HG03439 (cell line): Measurements from ENCODE around the gene TSC1.
A peak's percentile ranks its signal among the peaks of the same experiment; 100 is the strongest.
"Not testable (repeated sequence)": the region's sequence is repeated elsewhere in the genome, so short reads cannot be mapped to it uniquely, and the experiment has no call there.

Experiments used
- ATAC-seq: cut with Tn5 transposase; IDR thresholded peaks from one replicate; pipeline ENCODE4 v1.9.1; 2021; ENCODE audit warnings: mild to moderate bottlenecking, moderate library complexity; ENCODE audit not compliant: unreplicated experiment

Gene TSC1

DNA sequence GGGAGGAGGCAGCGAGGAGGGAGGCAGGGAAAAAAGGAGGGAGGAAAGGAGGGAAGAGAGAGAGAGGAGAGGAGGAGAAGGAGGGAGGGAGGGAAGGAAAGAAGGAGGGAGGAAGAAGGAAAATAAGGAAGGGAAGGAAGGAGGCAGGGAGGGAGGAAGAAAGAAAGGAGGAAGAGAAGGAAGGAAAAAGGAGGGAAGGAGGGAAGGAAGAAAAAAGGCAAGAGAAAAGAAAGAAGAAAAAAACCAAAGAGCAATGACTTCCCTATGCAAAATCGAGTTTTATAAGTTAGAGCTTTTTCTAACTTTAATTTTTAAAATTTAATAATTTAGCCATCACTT lies 33.7 kb upstream of the TSC1 start:
- no peak for ATAC-seq

DNA sequence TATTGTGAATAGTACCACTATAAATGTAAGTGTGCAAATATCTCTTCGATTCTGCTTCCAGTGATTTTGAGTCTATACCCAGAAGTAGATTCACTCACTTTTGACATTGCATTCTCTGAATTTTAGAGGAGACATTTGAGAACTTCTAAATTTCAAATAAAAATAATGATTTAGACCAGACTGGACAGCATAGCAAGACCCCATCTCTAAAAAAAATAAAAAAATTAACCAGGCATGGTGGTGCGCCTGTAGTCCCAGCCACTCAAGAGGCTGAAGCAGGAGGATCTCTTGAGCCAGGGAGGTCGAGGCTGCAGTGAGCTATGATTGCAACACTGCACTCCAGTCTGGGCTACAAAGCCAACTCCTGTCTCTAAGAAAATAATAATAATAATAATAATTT lies 32.2 kb upstream of the TSC1 start:
- no peak for ATAC-seq

DNA sequence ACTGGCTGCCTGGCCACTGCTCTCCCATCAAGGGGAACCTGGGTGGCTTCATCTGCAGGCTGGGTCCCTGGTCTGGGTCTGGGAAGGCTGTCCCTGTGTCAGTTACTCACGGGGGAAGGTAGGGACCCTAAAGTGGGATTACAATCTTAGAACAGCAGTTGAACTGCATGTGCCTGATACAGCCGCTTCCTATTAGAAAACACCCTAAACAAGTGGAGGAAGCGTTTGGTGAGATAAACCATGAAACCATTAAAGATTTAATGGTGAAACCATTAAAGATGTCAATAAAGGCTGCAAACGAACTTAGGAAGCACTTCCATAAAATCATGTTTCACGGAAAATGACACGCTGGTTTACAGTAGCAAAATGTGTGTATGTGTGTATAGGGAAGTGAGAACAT lies 31.5 kb upstream of the TSC1 start:
- no peak for ATAC-seq

DNA sequence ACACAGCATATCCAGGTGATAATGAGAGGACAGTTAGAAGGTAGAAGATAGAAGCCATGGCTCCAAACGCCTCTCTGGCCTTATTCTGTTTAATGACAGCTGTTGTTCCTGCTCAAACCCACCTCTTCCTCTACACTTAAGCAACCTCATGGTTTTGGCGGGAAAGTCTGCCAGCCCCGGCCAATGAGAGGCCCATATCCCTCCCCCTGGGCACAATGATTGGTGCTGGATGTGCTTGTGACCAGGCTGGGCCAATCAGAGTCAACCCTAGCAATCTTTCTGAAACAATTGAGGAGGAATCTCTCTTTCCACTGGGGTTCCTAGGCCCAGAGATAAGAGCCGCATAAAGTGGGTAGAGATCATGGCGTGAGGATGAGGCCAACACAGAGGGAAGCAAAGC lies 29.3 kb upstream of the TSC1 start:
- no peak for ATAC-seq

DNA sequence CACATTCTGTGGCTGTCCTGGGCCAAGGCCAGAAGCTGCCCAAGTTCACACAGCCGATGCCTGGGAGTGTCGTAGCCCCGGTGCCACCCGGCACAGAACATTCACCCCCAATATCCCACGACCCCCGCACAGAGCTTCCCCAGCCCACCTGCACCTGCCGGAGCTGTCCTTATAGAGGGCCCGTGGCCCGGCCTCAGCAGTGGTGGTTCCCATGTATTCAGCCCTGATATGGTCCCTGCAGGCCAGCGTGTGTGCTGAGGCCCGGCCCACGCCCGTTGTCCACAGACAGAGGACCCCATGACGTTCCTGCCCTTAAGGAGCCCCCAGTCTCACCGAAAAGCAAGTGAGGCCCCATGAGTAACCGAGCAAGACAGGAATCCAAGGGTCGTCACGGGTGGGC lies 28.8 kb upstream of the TSC1 start:
- no peak for ATAC-seq

DNA sequence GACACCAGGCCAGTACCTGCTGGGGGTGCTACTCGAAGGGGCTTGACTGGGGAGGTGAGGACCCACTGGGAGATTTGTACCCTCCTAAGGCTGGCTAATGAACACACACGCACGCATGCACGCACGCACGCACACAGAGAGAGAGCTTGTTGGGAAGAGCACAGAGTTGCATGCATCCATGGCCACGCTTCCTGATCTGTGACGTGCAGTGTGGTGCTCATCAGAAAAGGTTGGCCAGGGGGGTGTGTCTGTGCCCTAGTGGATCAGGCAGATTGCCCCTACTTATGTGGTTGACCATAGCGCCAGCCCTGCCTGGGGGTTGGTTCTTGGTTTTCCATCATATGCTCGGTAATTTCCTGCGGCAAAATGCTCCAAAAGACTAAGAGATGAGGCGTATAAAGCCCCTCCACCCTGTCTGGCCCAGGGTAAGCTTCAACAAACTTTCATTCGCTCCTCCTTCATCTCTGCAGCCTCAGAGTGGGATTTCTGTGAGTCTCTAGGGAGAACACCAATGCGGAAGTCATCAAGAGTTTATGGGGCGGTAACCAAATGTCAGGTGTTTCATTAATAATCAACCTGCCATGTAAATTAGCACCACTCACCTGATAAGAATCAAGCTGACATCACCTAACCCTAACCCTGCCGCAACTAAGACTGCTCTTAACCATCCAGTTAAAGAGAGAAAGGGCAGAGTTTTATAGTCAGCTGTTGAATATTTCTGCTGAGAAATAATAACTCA lies 26.1 kb upstream of the TSC1 start:
- no peak for ATAC-seq

DNA sequence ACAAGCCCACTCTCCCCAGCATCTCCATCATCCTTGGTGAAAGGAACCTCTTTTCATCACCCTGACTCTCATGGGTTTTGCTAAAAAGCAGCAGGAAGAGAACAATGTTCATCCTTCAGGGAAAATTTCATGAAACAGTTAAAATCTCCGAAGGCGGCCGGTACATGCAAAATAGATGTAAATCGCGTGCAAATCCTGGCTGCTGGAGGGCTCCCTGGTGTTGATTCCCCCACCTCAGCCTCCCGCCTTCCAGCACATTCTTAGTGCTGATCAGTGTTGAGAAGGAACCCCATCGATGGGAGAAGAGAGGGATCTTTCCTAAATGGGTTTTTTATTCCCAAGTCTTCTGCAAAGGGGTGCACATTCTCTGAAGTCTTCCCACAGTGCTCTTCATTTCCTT lies 25.4 kb upstream of the TSC1 start:
- no peak for ATAC-seq

DNA sequence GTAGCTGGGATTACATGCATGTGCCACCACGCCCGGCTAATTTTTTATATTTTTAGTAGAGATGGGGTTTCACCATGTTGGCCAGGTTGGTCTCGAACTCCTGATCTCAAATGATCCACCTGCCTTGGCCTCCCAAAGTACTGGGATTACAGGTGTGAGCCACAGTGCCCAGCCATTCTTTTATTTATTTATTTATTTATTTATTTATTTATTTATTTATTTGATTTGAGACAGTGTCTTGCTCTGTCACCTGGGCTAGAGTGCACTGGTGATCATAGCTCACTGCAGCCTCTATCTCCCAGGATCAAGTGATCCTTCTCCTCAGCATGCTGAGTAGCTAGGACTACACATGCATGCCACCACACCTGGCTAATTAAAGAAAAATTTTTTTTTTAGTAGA lies 23.5 kb upstream of the TSC1 start:
- not testable (repeated sequence) for ATAC-seq

DNA sequence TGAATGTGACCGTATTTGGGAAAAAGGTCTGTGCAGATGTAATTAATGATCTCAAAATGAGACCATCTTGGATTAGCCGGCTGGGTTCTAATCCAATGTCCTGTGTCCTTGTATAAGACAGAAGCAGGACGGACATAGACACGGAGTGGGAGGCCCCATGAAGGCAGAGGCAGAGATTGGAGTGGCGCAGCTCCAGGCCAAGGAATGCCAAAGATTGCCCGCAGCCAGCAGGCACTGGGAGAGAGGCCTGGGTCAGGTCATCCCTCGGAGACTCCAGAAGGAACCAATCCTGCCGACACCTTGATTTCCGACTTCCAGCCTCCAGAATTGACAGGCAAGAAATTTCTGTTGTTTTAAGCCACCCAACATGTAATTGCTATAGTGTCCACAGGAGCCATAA lies 21.1 kb upstream of the TSC1 start:
- ATAC-seq: no peak

DNA sequence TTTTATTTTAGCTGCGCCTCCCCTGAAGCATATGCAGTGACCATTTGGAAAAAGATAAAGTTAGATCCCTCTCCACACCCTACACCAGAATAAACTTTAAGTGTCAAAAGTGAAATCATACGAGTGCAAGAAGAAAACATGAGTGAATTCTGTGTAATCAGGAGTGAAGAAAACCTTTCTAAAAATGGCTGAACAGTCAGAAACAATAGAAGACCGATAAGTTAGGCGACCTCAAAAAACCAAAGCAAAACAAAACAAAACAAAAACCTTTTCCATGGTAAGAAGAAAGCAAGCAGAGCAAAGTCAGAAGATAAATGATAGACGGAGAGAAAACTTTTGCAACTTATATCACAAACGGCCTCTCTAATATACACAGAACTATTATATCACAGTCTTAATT lies 16.6 kb upstream of the TSC1 start:
- no peak for ATAC-seq

DNA sequence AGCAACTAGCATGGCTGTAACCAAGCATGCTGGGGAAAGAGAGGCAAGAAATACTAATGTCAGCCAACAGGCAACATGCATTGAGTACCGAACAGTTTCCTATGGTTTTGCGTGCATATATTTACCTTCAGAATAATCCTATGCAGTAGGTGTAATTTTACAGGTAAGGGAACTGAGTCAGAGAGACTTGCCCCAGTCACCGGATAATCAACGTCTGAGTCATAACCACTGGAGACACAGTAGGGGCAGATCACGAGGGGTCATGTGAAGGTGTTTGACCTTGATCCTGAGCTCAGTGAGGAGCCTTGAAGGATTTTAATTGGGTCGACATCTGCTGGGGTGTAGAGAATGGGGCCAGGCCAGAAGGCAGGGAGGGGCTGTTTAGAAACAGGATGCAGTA lies 13.4 kb upstream of the TSC1 start:
- ATAC-seq: no peak

DNA sequence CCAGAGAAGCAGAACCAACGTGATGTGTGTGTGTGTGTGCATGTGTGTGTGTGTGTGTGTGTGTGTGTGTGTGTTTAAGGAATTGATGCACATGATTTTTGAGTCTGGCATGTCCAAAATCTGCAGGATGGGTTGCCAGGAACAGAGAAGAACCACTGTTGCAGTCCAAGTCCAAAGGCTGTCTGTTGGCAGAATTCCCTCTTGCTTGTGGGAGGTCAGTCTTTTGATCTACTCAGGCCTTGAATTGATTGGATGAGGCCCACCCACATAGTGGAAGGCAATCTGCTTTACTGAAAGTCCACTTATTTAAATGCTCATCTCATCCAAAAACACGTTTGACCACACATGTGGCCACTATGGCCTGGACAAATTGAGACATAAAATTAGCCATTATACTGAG lies 11.4 kb upstream of the TSC1 start:
- ATAC-seq: no peak

DNA sequence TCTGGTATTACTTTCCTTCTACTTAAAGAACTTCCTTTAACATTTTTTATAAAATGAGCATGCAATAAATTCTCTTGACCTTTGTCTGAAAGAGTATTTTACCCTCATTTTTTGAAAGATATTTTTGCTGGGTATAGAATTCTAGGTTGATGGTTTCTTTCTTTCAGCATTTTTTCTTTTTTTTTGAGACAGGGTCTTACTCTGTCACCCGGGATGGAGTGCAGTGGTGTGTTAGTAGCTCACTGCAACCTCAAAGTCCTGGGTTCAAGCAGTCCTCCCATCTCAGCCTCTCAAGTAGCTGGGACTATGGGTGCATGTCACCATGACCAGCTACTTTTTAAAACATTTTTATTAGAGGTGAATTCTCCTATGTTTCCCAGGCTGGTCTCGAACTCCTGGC lies 10.7 kb upstream of the TSC1 start:
- ATAC-seq: no peak

DNA sequence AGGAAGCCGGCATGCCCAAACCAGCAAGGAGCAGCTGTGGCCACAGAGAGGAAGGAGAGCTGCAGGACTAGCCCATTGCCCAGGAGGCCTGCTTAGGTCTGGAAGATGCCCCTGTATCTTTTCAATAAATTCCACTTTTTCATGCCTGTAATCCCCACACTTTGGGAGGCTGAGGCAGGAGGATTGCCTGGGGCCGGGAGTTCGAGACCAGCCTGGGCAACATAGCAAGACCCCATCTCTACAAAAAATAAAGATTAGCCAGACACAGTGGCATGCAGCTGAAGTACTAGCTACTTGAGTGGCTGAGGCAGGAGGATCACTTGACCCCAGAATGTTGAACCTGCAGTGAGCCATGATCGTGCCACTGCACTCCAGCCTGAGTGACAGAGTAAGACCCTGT lies 5.3 kb upstream of the TSC1 start:
- no peak for ATAC-seq

DNA sequence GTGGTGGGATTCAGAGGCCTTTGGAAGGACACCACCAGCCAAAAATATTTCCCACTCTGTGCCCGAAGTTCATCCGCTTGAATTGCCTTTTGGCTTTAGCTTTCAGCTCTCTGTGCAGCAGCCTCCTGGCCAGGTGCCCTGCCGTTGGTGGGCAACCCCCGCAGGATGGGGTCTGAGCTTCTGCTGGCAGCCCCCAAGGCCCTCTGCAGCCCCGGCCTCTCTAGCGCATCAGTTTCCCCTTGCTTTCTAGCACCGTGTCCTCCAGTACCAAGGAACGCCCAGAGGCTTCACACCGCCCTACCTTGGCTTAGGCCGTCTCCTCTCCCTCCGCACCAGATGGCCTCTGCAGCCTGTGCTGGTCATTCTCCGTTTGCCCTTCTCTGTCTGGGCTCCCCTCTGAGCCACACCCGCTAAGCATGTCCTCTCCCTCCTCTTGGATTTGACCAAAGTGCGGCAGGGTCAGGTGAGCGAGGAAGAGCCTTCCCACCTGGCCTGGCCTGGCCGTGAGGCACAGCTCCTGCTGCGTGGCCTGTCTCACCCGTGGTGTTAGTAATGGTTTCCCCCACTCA lies 4.2 kb upstream of the TSC1 start:
- ATAC-seq: no peak

DNA sequence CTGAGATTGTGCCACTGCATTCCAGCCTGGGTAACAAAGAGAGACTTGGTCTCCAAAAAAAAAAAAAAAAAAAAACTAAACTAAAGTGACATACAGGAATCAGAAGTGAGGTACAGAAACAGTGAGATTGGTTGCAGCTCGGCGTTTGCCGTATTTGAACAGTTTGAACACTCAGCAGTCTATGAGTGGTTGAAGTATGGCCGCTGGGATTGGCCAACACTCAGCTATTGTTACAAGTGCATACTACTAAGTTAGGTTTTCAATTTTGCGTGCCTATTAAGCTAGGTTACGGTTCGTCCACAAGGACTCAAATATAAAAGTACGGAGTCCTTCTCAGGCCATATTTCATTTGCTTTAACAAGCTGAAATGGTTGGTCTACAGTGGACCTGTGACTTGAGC lies 3.3 kb upstream of the TSC1 start:
- no peak for ATAC-seq

DNA sequence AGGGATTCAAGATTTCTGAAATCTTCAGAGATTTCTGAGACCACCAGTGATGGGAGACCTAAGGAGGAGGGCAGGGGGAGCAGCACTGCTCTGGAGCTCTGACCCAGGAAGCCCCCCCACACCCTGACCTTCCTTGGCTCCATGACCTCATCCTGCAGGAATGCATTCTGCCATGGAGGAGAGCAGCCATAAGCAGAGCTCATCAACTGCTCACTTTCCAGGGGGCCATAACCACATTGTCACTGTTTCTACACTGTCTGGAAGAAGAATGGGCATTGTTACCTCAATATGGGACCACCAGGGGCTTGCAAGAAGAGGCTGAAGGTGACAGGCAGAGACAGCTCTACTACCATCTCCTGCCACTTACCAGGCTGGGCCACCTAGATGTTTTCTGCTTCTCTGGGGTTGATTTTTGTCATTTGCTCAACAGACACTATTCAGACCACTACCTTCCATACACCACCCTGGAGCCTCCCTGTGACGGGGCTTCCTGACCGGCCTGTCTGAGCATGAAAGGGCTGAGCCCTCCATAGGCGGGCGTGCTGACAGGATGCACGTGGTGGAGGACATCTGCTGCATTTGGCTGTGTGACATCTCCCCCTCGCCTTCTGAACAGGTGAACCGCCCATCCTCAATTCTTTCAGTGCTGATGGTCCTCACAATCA lies 2.3 kb upstream of the TSC1 start:
- ATAC-seq: no peak

DNA sequence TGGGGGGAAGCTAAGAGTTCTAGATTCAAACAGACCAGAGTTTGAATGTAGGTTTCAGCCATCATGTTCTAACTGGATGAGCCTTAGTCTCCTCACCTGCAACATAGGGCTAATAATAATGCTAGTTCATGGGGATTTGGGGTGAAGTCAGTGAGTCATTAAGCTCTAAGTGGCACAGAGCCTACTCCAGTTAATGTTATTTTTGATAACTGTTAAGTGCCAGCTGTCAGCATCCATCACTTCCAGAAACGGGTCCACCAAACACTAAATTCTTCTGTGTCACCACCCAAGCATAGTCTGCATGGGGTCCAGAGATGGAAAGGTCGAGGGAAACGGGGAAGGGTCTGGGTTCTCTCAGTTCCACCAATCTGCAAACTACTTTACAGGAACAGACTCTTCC lies 1.8 kb upstream of the TSC1 start:
- ATAC-seq: no peak

DNA sequence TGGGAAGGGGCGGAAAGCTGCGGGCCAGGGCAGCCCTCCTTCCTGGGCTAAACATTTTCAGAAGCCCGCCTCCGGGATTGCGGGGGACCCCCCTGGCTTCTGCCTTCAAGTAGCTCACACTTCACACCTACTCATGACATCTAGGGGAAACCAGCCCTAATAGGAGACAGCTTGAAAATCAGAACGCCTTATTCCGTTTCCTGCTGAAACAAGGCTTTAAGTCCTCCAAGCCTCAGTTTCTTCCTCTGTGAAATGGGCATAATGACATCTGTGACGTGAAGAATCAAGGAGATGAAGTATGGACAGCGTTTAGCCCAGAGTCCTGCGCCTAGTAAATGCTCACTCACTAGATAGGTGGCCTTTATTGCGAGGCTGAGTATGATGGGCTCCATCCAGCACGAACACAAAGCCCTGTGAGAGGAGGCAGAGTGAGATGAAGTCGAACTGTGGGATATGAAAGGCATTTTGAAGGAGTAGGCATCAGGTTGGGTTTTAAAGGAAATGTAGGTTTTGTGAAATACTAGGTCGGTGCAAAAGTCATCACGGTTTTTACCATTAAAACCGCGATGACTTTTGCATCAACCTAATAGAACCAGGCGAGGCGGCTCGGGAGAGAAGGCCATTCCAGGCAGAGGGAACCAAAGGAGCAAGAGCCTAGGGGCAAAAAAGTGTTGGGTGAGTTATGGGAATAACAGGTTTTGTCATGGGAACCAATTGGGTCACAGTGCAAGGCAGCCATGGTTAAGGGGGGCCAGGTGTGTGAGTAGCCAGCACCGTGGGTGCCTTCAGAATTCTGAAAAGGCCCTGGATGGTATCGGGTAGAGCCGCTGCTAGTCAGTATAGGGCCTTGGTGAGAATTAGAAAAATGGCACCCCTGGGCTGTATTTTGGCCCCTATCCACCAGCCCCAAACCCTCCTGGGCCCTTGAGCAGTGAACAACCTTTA lies 1.0 kb upstream of the TSC1 start:
- ATAC-seq: no peak

DNA sequence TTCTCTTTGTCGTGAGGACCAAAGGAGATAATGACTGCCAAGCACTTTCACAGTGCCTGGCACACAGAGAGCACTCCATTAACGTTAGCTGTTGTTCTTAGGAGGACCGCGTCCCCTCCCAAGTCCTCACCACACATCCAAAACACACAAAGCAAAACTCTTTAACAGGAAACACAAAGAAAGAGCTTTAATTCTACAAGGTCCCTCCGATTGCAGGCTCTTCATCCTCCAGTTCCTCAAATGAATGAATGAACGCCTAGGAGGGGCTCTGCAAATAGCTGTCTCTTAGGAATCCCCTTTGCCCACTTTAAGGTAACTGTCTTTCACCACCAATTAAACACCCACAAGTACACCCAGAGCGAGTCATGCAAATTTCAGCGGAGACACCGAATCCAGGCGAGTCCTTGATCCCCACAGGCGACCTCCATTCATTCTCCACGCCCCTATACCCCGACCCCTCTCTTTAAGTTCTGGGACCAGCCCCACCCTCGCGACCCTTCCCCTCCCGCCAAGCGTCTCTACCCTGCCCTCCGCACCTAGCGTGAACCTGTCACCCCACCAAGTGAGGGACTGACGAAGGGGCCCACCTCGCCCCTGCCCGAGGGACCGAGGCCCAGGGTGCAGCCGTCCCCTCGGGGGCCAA lies 644 bp downstream of the TSC1 start:
- ATAC-seq: peak; percentile 7

DNA sequence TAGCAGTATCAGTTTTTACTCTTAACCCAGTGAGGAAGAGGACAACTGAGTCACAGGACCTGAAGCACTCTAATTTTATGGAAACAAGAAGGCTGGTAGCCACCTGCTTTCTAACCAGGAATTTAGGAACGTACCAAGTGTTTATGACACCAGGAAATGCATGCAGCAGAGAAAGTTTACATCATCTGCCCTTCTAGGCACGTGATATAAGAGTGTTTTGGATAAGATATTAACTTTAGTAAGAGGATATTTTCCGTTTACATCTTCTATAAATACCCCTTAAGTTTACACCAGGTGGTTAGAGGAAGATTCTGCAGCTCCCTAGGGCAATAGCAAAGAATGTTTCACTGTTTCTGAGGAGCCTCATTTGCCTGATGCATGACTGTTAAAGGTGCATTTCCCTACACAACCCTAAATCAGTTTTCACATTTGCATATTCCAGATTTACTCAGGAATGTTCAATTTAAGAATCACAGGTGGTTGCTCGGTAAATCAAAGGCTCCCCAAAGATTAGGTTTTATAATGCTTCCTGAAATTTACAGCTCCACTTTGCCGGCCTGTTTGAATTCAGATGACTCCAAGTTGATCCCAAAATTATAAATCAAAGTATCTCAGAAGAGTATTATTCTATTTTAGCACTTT lies 1.8 kb downstream of the TSC1 start:
- no peak for ATAC-seq
